HUES64 (cell line): ENCODE results near the gene BRK1.
"Not testable (repeated sequence)": the region's sequence is repeated elsewhere in the genome, so short reads cannot be mapped to it uniquely, and the experiment has no call there.

Experiments
- H3K27ac ChIP-seq: 2 replicates; pipeline ENCODE4 v1.7.0; 2013; ENCODE audit warnings: low read depth, low read length, inconsistent platforms
- H3K27me3 ChIP-seq: 2 replicates; pipeline ENCODE4 v1.6.1; 2013; ENCODE audit warnings: mild to moderate bottlenecking, low read length; ENCODE audit not compliant: insufficient read depth
- H3K36me3 ChIP-seq: 2 replicates; pipeline ENCODE4 v1.6.1; 2013; ENCODE audit warnings: mild to moderate bottlenecking, low read length; ENCODE audit not compliant: insufficient read depth
- H3K4me1 ChIP-seq: 2 replicates; pipeline ENCODE4 v1.6.1; 2013; ENCODE audit warnings: mild to moderate bottlenecking, low read length, moderate library complexity; ENCODE audit not compliant: insufficient read depth
- H3K4me3 ChIP-seq: 2 replicates; pipeline ENCODE4 v1.5.1; 2013; ENCODE audit warnings: mild to moderate bottlenecking, low read length, moderate library complexity
- H3K9ac ChIP-seq: 2 replicates; pipeline ENCODE4 v1.6.1; 2013; ENCODE audit warnings: mild to moderate bottlenecking, low read depth, low read length
- H3K9me3 ChIP-seq: 2 replicates; pipeline ENCODE4 v1.6.1; 2013; ENCODE audit warnings: low read depth, low read length; ENCODE audit not compliant: insufficient read depth
- WGBS: fragments of 150-250, 120-280 bp; methylation state at CpG from one replicate; pipeline ENCODE4 v1.1.7; 2013; ENCODE audit warnings: missing lambda C conversion rate; 5-methylcytosine and 5-hydroxymethylcytosine counted together

Gene BRK1

GRCh38 chr3:10108091-10108490 lies 7.4 kb upstream of the BRK1 start, which contains the start of gene FANCD2OS:
Gene FANCD2OS (minus strand): TSS chr3:10108255. CDS start chr3:10104774, 3,481 bp downstream.
- WGBS: 95% methylated on average over 28 of the region's 28 CpGs
- Histone ChIP-seq H3K9ac (no peak within 1 kb of the TSS), H3K36me3 (peaks cover 6% of the 10 kb centered on the region), H3K27me3 (no peaks in the 10 kb centered on the region), H3K4me3 (no peak within 1 kb of the TSS), H3K27ac (no peak within 1 kb of the TSS), H3K4me1 (no peaks in the 10 kb centered on the region), H3K9me3 (no peaks in the 10 kb centered on the region)

- Histone ChIP-seq H3K4me1 (peaks cover 6% of the 10 kb centered on the region), H3K9me3 (no peaks in the 10 kb centered on the region), H3K36me3 (peaks cover 19% of the 10 kb centered on the region), H3K4me3 (peak overlapping the region; percentile 91), H3K27ac (no peak overlapping the region), H3K9ac (peak overlapping the region; percentile 85), H3K27me3 (no peaks in the 10 kb centered on the region)
- WGBS: under 1% methylated on average over 10 of the region's 10 CpGs
Measured at GRCh38 chr3:10116138-10116460, 624 bp downstream of the BRK1 start.

- Histone ChIP-seq H3K4me1 (peaks cover 6% of the 10 kb centered on the region), H3K9ac (no peak overlapping the region), H3K27me3 (no peaks in the 10 kb centered on the region), H3K36me3 (peaks cover 23% of the 10 kb centered on the region), H3K27ac (no peak overlapping the region), H3K9me3 (no peaks in the 10 kb centered on the region), H3K4me3 (peak overlapping the region; percentile 91; the same call in 1 of the 2 replicates)
- WGBS: 95% methylated on average over 4 of the region's 4 CpGs
Measured at GRCh38 chr3:10116928-10117327, 1.5 kb downstream of the BRK1 start.

GRCh38 chr3:10119376-10119775 lies 3.9 kb downstream of the BRK1 start:
- peaks cover 6% of the 10 kb centered on the region for H3K4me1 ChIP-seq
- no peaks in the 10 kb centered on the region for H3K9me3 ChIP-seq
- no peaks in the 10 kb centered on the region for H3K27me3 ChIP-seq
- no peak overlapping the region for H3K4me3 ChIP-seq
- peaks cover 25% of the 10 kb centered on the region for H3K36me3 ChIP-seq
- WGBS: 90% methylated on average over 3 of the region's 4 CpGs
- no peak overlapping the region for H3K9ac ChIP-seq
- no peak overlapping the region for H3K27ac ChIP-seq

GRCh38 chr3:10121064-10121463 lies 5.6 kb downstream of the BRK1 start:
- peaks cover 6% of the 10 kb centered on the region for H3K4me1 ChIP-seq
- WGBS: 96% methylated on average over 2 of the region's 2 CpGs
- peaks cover 38% of the 10 kb centered on the region for H3K36me3 ChIP-seq
- no peak overlapping the region for H3K9ac ChIP-seq
- no peak overlapping the region for H3K4me3 ChIP-seq
- no peaks in the 10 kb centered on the region for H3K27me3 ChIP-seq
- no peak overlapping the region for H3K27ac ChIP-seq
- no peaks in the 10 kb centered on the region for H3K9me3 ChIP-seq

GRCh38 chr3:10122724-10123123 lies 7.2 kb downstream of the BRK1 start:
- Histone ChIP-seq H3K9me3 (no peaks in the 10 kb centered on the region), H3K4me3 (no peak overlapping the region), H3K9ac (no peak overlapping the region), H3K27ac (no peak overlapping the region), H3K4me1 (no peaks in the 10 kb centered on the region), H3K27me3 (no peaks in the 10 kb centered on the region), H3K36me3 (peaks cover 52% of the 10 kb centered on the region)
- WGBS: 98% methylated on average over 4 of the region's 4 CpGs

- not testable (repeated sequence) for H3K4me1 ChIP-seq, H3K4me3 ChIP-seq, H3K27ac ChIP-seq, H3K27me3 ChIP-seq, H3K36me3 ChIP-seq, H3K9ac ChIP-seq, H3K9me3 ChIP-seq
- WGBS: 93% methylated on average over 8 of the region's 9 CpGs
Measured at GRCh38 chr3:10135872-10136271, 20.4 kb downstream of the BRK1 start.

- Histone ChIP-seq H3K36me3 (no peaks in the 10 kb centered on the region), H3K9ac (no peak overlapping the region), H3K4me3 (no peak overlapping the region), H3K27me3 (no peaks in the 10 kb centered on the region), H3K9me3 (no peaks in the 10 kb centered on the region), H3K4me1 (no peaks in the 10 kb centered on the region), H3K27ac (no peak overlapping the region)
- 92% methylated on average over 25 of the region's 25 CpGs for WGBS
Measured at GRCh38 chr3:10136426-10137005, 21.0 kb downstream of the BRK1 start.

GRCh38 chr3:10137178-10137577 lies 21.7 kb downstream of the BRK1 start:
- WGBS: 98% methylated on average over 4 of the region's 4 CpGs
- no peaks in the 10 kb centered on the region for H3K36me3 ChIP-seq

GRCh38 chr3:10140996-10141546 lies 25.6 kb downstream of the BRK1 start:
- Histone ChIP-seq H3K27ac (no peak overlapping the region), H3K9ac (0 out of 2 replicates have a peak overlapping the region, but pooled peaks have one; percentile 94), H3K9me3 (no peaks in the 10 kb centered on the region), H3K27me3 (no peaks in the 10 kb centered on the region), H3K36me3 (peaks cover 18% of the 10 kb centered on the region), H3K4me1 (no peaks in the 10 kb centered on the region), H3K4me3 (peak overlapping the region; percentile 97)
- 94% methylated on average over 21 of the region's 23 CpGs for WGBS

More at GRCh38 chr3:10137178-10137577, 21.7 kb downstream of the BRK1 start:
- no peak overlapping the region for H3K4me3 ChIP-seq
- no peaks in the 10 kb centered on the region for H3K4me1 ChIP-seq
- H3K27ac ChIP-seq: no peak overlapping the region
- H3K27me3 ChIP-seq: no peaks in the 10 kb centered on the region
- no peak overlapping the region for H3K9ac ChIP-seq
- no peaks in the 10 kb centered on the region for H3K9me3 ChIP-seq

- no peaks in the 10 kb centered on the region for H3K9me3 ChIP-seq
- no peak overlapping the region for H3K27ac ChIP-seq
- H3K4me1 ChIP-seq: no peaks in the 10 kb centered on the region
- peak overlapping the region; percentile 97 for H3K4me3 ChIP-seq
- H3K27me3 ChIP-seq: no peaks in the 10 kb centered on the region
- no peak overlapping the region; the same call in 1 of the 2 replicates for H3K9ac ChIP-seq
- 86% methylated on average over 29 of the region's 29 CpGs for WGBS
- H3K36me3 ChIP-seq: peaks cover 29% of the 10 kb centered on the region
Measured at GRCh38 chr3:10142707-10143560, 27.5 kb downstream of the BRK1 start.
